B cell (primary cell): Measurements from ENCODE around the gene SERPINB7. TPM values are rescaled to one million over a fixed set of nuclear protein-coding genes. Genes with fewer than 3 reads are reported as not detected.

ENCODE experiments used
- ATAC-seq: fragments of 200-7000 bp; cut with Tn5 transposase; one replicate; pipeline ENCODE4 v1.10.0; 2021; ENCODE audit warnings: low read depth, mild to moderate bottlenecking, moderate number of reproducible peaks, moderate library complexity
- CTCF ChIA-PET: fragments of 350-600 bp; sonication (Branson Sonifier 250); formaldehyde crosslinking; loops from one replicate; lab custom pipeline; 2021; ENCODE audit warnings: antibody characterized with exemption, inconsistent platforms; lab: Charles Lee
- POLR2A ChIA-PET: fragments of 350-600 bp; sonication (Branson Sonifier 250); formaldehyde crosslinking; loops from one replicate; lab custom pipeline; 2021; ENCODE audit warnings: antibody characterized with exemption; lab: Charles Lee
- DNase-seq: peaks from one replicate; pipeline ENCODE4 v3.0.0; 2013
- H2AFZ ChIP-seq: 2 replicates; pipeline ENCODE4 v1.6.1; 2012; ENCODE audit warnings: mild to moderate bottlenecking, low read depth, low read length; ENCODE audit not compliant: insufficient read depth, poor library complexity, severe bottlenecking
- H3K27ac ChIP-seq, 2 donors: 1 replicate in 1 of 2; 2 replicates in 1 of 2; pipeline ENCODE4 v1.5.1; 2012 to 2013; ENCODE audit warnings: low read length in 2 of 2, mild to moderate bottlenecking in 2 of 2, moderate library complexity in 1 of 2
- H3K27me3 ChIP-seq, 4 experiments: fragments of 200-600 bp in 1 of 4; sonication (generic) in 1 of 4; replicated peaks in 1 of 4; 1 replicate in 2 of 4; 2 replicates in 2 of 4; pipeline versions ENCODE4 v1.6.1 to v1.7.0; 2013 to 2016; ENCODE audit warnings: low read length in 3 of 4, mild to moderate bottlenecking in 2 of 4, mixed read lengths in 1 of 4, moderate library complexity in 1 of 4; ENCODE audit not compliant: insufficient read depth in 4 of 4, control insufficient read depth in 3 of 4; ENCODE audit errors: control extremely low read depth in 1 of 4
- H3K36me3 ChIP-seq, 2 experiments: replicated peaks in 1 of 2; 1 replicate in 1 of 2; 2 replicates in 1 of 2; pipeline versions ENCODE4 v1.6.1 to v1.7.1; 2013; ENCODE audit warnings: low read length in 1 of 2; ENCODE audit not compliant: insufficient read depth in 2 of 2, control insufficient read depth in 1 of 2; ENCODE audit errors: control extremely low read depth in 1 of 2, extremely low read depth in 1 of 2
- H3K4me1 ChIP-seq, 2 donors: fragments of 200-600 bp in 1 of 2; sonication (generic) in 1 of 2; 1 replicate in 1 of 2; 2 replicates in 1 of 2; pipeline versions ENCODE4 v1.5.1 to v1.6.1; 2013 to 2017; ENCODE audit warnings: low read length in 2 of 2; ENCODE audit not compliant: control insufficient read depth in 2 of 2, insufficient read depth in 2 of 2
- H3K4me2 ChIP-seq: replicated peaks from 2 replicates; pipeline ENCODE3; 2012; ENCODE audit warnings: mild to moderate bottlenecking, low read depth, low read length; ENCODE audit not compliant: poor library complexity, severe bottlenecking
- H3K4me3 ChIP-seq, 5 experiments: fragments of 200-600 bp in 1 of 5; sonication (generic) in 1 of 5; 1 replicate in 3 of 5; 2 replicates in 2 of 5; pipeline versions ENCODE4 v1.5.1 to v1.7.0; 2011 to 2016; ENCODE audit warnings: low read length in 4 of 5, mild to moderate bottlenecking in 4 of 5, low read depth in 2 of 5, control low read depth in 1 of 5, moderate library complexity in 1 of 5; ENCODE audit not compliant: insufficient read depth in 1 of 5; ENCODE audit errors: control extremely low read depth in 1 of 5, extremely low read depth in 1 of 5
- H3K79me2 ChIP-seq: fragments of 200-600 bp; sonication (generic); one replicate; pipeline ENCODE4 v1.6.0; 2016; ENCODE audit warnings: low read length; ENCODE audit not compliant: control insufficient read depth, insufficient read depth
- H3K9ac ChIP-seq: fragments of 200-600 bp; sonication (generic); 2 replicates; pipeline ENCODE4 v1.6.1; 2017; ENCODE audit warnings: mild to moderate bottlenecking, low read length, moderate library complexity
- H3K9me3 ChIP-seq, 3 donors: one replicate each; pipeline versions ENCODE4 v1.6.1 to v1.7.1; 2013; ENCODE audit warnings: low read length in 2 of 3; ENCODE audit not compliant: control insufficient read depth in 2 of 3, insufficient read depth in 1 of 3; ENCODE audit errors: control extremely low read depth in 1 of 3
- H4K20me1 ChIP-seq: 2 replicates; pipeline ENCODE4 v1.6.0; 2012; ENCODE audit warnings: mild to moderate bottlenecking, low read length; ENCODE audit not compliant: insufficient read depth, control insufficient read depth, poor library complexity, severe bottlenecking
- H3K27ac Mint-ChIP-seq: one replicate; pipeline ENCODE4 v1.8.0; 2021; ENCODE audit warnings: mixed read lengths
- H3K27me3 Mint-ChIP-seq: one replicate; pipeline ENCODE4 v1.8.0; 2021; ENCODE audit warnings: mixed read lengths
- H3K4me1 Mint-ChIP-seq: one replicate; pipeline ENCODE4 v1.8.0; 2021; ENCODE audit warnings: mixed read lengths
- H3K4me3 Mint-ChIP-seq: one replicate; pipeline ENCODE4 v1.8.0; 2021; ENCODE audit warnings: mixed read lengths
- H3K9me3 Mint-ChIP-seq: one replicate; pipeline ENCODE4 v1.8.0; 2022; ENCODE audit warnings: mixed read lengths; ENCODE audit not compliant: insufficient read depth
- EZH2 ChIP-seq: IDR thresholded peaks from 2 replicates; pipeline ENCODE4 v1.6.1; 2012; ENCODE audit warnings: borderline replicate concordance, low read depth, mild to moderate bottlenecking, moderate library complexity, low read length; ENCODE audit not compliant: insufficient read depth, poor library complexity, severe bottlenecking
- WGBS: methylation state at CpG from one replicate; pipeline ENCODE4 v1.1.5; 2013; ENCODE audit warnings: missing lambda C conversion rate; ENCODE audit not compliant: insufficient coverage; 5-methylcytosine and 5-hydroxymethylcytosine counted together
- intact Hi-C: fragments of 100-400 bp; cut with micrococcal nuclease; formaldehyde crosslinking; loops from one replicate; pipeline ENCODE4 v1.10.0; 2022
- polyA plus RNA-seq: library from polyadenylated mRNA; depleted of rRNA; stranded (reverse); fragments of >200 nt; gene quantifications from 2 replicates; pipeline ENCODE4 v1.2.3, GENCODE V29; 2012
- total RNA-seq, 2 donors: library from RNA; stranded (reverse); fragments of 120-200 nt in 1 of 2; gene quantifications; 1 replicate in 1 of 2; 2 replicates in 1 of 2; pipeline versions ENCODE4 v1.2.3 to v1.2.4, GENCODE V29; 2013 to 2022
- TF ChIP-seq, protein P1 (sequence below): fragments of 200-600 bp; IDR thresholded peaks from one replicate; pipeline ENCODE4 v1.8.0; 2022; ENCODE audit warnings: antibody characterized with exemption, mild to moderate bottlenecking

Gene SERPINB7
- total and polyA plus RNA-seq, 2 donors (not counting 1 experiment from before 2014, with no cell fraction given) = not detected

DNA sequence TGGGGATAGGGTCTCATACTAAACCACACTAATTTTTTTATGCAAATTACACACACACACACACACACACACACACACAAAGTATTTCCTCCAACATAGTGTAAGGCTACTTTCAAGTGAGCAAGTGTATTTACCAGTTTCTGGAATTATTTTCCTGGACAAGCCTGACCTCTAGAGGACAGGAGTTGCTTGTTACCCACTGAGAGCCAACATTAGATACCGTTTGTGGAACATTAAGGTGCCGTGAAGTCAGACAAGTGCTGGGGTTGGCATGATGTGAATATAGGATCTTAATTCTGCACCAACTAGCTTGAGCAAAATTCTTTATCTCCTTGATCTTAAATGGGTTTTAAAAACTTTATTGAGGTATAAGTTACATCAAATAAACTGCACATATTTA, 72.9 kb downstream of the SERPINB7 start:
- Mint-ChIP-seq H3K4me1 (no peaks in the 10 kb centered on the region), H3K9me3 (no peaks in the 10 kb centered on the region), H3K27ac (no peak overlapping the region), H3K4me3 (no peak overlapping the region), H3K27me3 (peaks cover 15% of the 10 kb centered on the region)
- H3K9ac ChIP-seq = no peak overlapping the region
- TF ChIP-seq, protein P1, sequence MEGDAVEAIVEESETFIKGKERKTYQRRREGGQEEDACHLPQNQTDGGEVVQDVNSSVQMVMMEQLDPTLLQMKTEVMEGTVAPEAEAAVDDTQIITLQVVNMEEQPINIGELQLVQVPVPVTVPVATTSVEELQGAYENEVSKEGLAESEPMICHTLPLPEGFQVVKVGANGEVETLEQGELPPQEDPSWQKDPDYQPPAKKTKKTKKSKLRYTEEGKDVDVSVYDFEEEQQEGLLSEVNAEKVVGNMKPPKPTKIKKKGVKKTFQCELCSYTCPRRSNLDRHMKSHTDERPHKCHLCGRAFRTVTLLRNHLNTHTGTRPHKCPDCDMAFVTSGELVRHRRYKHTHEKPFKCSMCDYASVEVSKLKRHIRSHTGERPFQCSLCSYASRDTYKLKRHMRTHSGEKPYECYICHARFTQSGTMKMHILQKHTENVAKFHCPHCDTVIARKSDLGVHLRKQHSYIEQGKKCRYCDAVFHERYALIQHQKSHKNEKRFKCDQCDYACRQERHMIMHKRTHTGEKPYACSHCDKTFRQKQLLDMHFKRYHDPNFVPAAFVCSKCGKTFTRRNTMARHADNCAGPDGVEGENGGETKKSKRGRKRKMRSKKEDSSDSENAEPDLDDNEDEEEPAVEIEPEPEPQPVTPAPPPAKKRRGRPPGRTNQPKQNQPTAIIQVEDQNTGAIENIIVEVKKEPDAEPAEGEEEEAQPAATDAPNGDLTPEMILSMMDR = no peak
- TF ChIP-seq EZH2 = no peak
- no peaks in the 10 kb centered on the region for H3K36me3 ChIP-seq
- DNase-seq = peak; percentile 7
- no peaks in the 10 kb centered on the region for H3K4me1 ChIP-seq
- ChIA-PET CTCF (interaction anchor here (1.4 kb wide), 1 partner anchor 330 kb away, joined by 4 read pairs; no protein-coding TSS in a partner anchor), POLR2A (no interaction called here)
- H3K4me2 ChIP-seq = no peak overlapping the region
- H3K9me3 ChIP-seq = no peaks in the 10 kb centered on the region
- 0% methylated on average over 1 of the region's 2 CpGs for WGBS
- no peak for ATAC-seq
- no peaks in the 10 kb centered on the region for H3K79me2 ChIP-seq
- peaks cover 0 to 3% (median 0%) of the 10 kb centered on the region in 4 experiments for H3K27me3 ChIP-seq
- no peak overlapping the region for H3K4me3 ChIP-seq
- H4K20me1 ChIP-seq = no peaks in the 10 kb centered on the region
- no peak overlapping the region for H3K27ac ChIP-seq
- H2AFZ ChIP-seq = no peak overlapping the region
- intact Hi-C loops = no loop called here

- peaks cover 10% of the 10 kb centered on the region for H3K27me3 Mint-ChIP-seq
- H3K9me3 ChIP-seq = no peaks in the 10 kb centered on the region
- H3K9me3 Mint-ChIP-seq = no peaks in the 10 kb centered on the region
- H3K27me3 ChIP-seq = peaks cover 0 to 3% (median 0%) of the 10 kb centered on the region in 4 experiments
- H3K4me2 ChIP-seq = no peak overlapping the region
- H3K4me3 Mint-ChIP-seq = no peak overlapping the region
- H3K4me1 ChIP-seq = no peaks in the 10 kb centered on the region
- H4K20me1 ChIP-seq = no peaks in the 10 kb centered on the region
- H3K27ac Mint-ChIP-seq = no peak overlapping the region
- H2AFZ ChIP-seq = no peak overlapping the region
- H3K27ac ChIP-seq = no peak overlapping the region
- no peaks in the 10 kb centered on the region for H3K36me3 ChIP-seq
- intact Hi-C loops = no loop called here
- CTCF ChIA-PET = no interaction called here
- no CpG with 5 or more reads among the region's 4 CpGs for WGBS
- H3K4me3 ChIP-seq = no peak overlapping the region
- DNase-seq (no peak), ATAC-seq (no peak)
- TF ChIP-seq EZH2 = no peak
- TF ChIP-seq, protein P1 = no peak
- no peaks in the 10 kb centered on the region for H3K79me2 ChIP-seq
- POLR2A ChIA-PET = no interaction called here
- no peaks in the 10 kb centered on the region for H3K4me1 Mint-ChIP-seq
- no peak overlapping the region for H3K9ac ChIP-seq
Measured at GRCh38 chr18:63850020-63850419, 74.8 kb downstream of the SERPINB7 start.
